HepG2 (cell line): ENCODE measurements around the gene CRYAB. TPM values are rescaled to one million over a fixed set of nuclear protein-coding genes. Genes with fewer than 3 reads are reported as not detected.

Source experiments
- KDM5B ChIP-seq: sonication (generic); formaldehyde crosslinking; IDR thresholded peaks from 2 replicates; pipeline ENCODE4 v1.4.0; 2020; ENCODE audit warnings: missing genetic modification reagents, mild to moderate bottlenecking, borderline replicate concordance
- KMT2A ChIP-seq: sonication (generic); formaldehyde crosslinking; IDR thresholded peaks from 2 replicates; pipeline ENCODE4 v1.4.0; 2020; ENCODE audit warnings: missing genetic modification reagents
- MEIS2 ChIP-seq: sonication (generic); formaldehyde crosslinking; IDR thresholded peaks from 2 replicates; pipeline ENCODE4 v1.9.0; 2021; ENCODE audit warnings: mild to moderate bottlenecking, missing genetic modification reagents
- NRL ChIP-seq: sonication (generic); formaldehyde crosslinking; IDR thresholded peaks from 2 replicates; pipeline ENCODE4 v1.5.0; 2020; ENCODE audit warnings: missing genetic modification reagents, mild to moderate bottlenecking, moderate library complexity, borderline replicate concordance
- RAD21 ChIP-seq: fragments of 450-650 bp; formaldehyde crosslinking; IDR thresholded peaks from 2 replicates; pipeline ENCODE4 v1.5.0; 2020; ENCODE audit warnings: mild to moderate bottlenecking
- SAP130 ChIP-seq: IDR thresholded peaks from 2 replicates; pipeline ENCODE4 v1.6.1; 2016; ENCODE audit warnings: low read depth
- TAF1 ChIP-seq: sonication (generic); formaldehyde crosslinking; IDR thresholded peaks from 2 replicates; pipeline ENCODE4 v1.4.0; 2020; ENCODE audit warnings: missing genetic modification reagents
- TBX2 ChIP-seq: sonication (generic); formaldehyde crosslinking; IDR thresholded peaks from 2 replicates; pipeline ENCODE4 v1.5.0; 2020; ENCODE audit warnings: missing genetic modification reagents, mild to moderate bottlenecking, borderline replicate concordance
- ZMAT3 ChIP-seq: sonication (generic); formaldehyde crosslinking; conservative IDR thresholded peaks from 2 replicates; pipeline ENCODE4 v1.7.0; 2021; ENCODE audit warnings: missing genetic modification reagents
- ZMYM4 ChIP-seq: sonication (generic); formaldehyde crosslinking; IDR thresholded peaks from 2 replicates; pipeline ENCODE4 v1.8.1; 2023; ENCODE audit warnings: mild to moderate bottlenecking, missing genetic modification reagents
- ZNF431 ChIP-seq: sonication (generic); formaldehyde crosslinking; IDR thresholded peaks from 2 replicates; pipeline ENCODE4 v1.9.0; 2022; ENCODE audit warnings: missing genetic modification reagents, low read depth, mild to moderate bottlenecking, borderline replicate concordance
- polyA plus RNA-seq, 8 experiments: library from polyadenylated mRNA; depleted of rRNA in 3 of 8; stranded (reverse) in 7 of 8; unstranded in 1 of 8; fragments of >200 nt; fragmentation: Illumina TruSeq in 4 of 8; extraction: Trizol in 4 of 8; gene quantifications; 2 replicates each; pipeline versions ENCODE4 v1.2.1 to v1.2.3, GENCODE V29; 2011 to 2016; ENCODE audit warnings: low read depth in 4 of 8, missing spikeins in 1 of 8, mixed read lengths in 1 of 8; ENCODE audit not compliant: insufficient read depth in 1 of 8
- total RNA-seq, 5 experiments: library from RNA; depleted of rRNA; stranded (reverse); fragments of >200 nt; fragmentation: Illumina TruSeq; extraction: Trizol; gene quantifications; 2 replicates each; pipeline ENCODE4 v1.2.3, GENCODE V29; 2016; ENCODE audit warnings: low read depth in 1 of 5
- TF ChIP-seq, protein P1 (sequence below): sonication (generic); formaldehyde crosslinking; IDR thresholded peaks from 2 replicates; pipeline ENCODE4; 2020; ENCODE audit warnings: missing genetic modification reagents, mild to moderate bottlenecking, borderline replicate concordance
- TF ChIP-seq, protein P2 (sequence below): IDR thresholded peaks from 2 replicates; pipeline ENCODE4 v1.6.1; 2012; ENCODE audit warnings: inconsistent platforms
- TF ChIP-seq, protein P3 (sequence below): sonication (generic); formaldehyde crosslinking; conservative IDR thresholded peaks from 2 replicates; pipeline ENCODE4 v1.4.0; 2020; ENCODE audit warnings: mild to moderate bottlenecking, missing genetic modification reagents, moderate library complexity
- TF ChIP-seq, protein P4 (sequence below), 2 experiments: sonication (generic) in 1 of 2; formaldehyde crosslinking in 1 of 2; IDR thresholded peaks; 2 replicates each; pipeline versions ENCODE4 v1.4.0 to v1.6.1; 2018 to 2020; ENCODE audit warnings: missing genetic modification reagents in 2 of 2, borderline replicate concordance in 1 of 2, low read depth in 1 of 2, mild to moderate bottlenecking in 1 of 2, missing biosample characterization in 1 of 2
- TF ChIP-seq, protein P5 (sequence below): IDR thresholded peaks from 2 replicates; pipeline ENCODE4 v1.6.1; 2016; ENCODE audit warnings: mild to moderate bottlenecking
- TF ChIP-seq, protein P6 (sequence below): IDR thresholded peaks from 2 replicates; pipeline ENCODE4 v1.6.1; 2016; ENCODE audit warnings: missing genetic modification reagents, missing compliant biosample characterization

The CRYAB gene
- total and polyA plus RNA-seq, 2 of the 13 experiments (the other 11 are each of a cell fraction or from before 2014, with no cell fraction given) = 0.55 to 1.1 TPM

DNA sequence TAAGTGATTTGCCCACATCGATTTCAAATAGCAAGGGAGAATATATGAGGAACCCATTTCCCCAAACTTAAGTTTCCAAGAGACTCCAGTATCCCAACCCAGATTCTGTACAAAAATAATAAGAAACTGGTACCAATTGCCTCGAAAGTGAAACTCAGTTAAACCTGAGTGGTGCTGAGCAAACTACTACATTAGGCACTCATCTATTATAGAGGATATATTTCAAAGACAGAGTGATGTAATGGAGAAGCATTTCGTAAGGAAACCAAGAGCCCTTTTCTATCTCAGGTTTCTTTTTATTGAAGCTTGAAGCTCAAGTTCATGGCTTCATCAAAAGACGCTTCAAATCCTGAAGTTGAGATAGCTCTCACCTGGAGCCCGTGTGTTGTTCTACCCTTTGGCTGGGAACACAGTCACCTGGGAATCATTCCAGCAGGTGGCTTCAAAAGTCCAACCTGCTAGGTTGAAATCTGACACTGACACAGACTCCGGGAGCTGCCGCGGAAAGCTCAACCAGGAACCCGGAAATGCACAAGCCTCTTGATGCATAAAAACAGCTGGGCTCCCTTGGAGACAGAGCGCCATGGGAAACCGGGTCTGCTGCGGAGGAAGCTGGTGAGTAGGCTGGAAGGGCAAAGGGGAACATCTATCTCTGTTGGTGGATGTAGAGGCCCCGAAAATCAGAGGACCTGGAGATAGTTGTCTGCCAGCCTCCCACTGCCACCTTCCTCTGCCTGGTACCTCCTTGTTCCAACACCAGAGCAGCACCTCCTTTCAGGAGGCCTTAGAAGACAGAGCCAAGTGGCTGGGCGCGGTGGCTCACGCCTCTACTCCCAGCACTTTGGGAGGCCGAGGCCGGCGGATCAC, 7.1 kb upstream of the CRYAB start, which contains the start of gene C11orf52 (continued):
- TF ChIP-seq, protein P1, sequence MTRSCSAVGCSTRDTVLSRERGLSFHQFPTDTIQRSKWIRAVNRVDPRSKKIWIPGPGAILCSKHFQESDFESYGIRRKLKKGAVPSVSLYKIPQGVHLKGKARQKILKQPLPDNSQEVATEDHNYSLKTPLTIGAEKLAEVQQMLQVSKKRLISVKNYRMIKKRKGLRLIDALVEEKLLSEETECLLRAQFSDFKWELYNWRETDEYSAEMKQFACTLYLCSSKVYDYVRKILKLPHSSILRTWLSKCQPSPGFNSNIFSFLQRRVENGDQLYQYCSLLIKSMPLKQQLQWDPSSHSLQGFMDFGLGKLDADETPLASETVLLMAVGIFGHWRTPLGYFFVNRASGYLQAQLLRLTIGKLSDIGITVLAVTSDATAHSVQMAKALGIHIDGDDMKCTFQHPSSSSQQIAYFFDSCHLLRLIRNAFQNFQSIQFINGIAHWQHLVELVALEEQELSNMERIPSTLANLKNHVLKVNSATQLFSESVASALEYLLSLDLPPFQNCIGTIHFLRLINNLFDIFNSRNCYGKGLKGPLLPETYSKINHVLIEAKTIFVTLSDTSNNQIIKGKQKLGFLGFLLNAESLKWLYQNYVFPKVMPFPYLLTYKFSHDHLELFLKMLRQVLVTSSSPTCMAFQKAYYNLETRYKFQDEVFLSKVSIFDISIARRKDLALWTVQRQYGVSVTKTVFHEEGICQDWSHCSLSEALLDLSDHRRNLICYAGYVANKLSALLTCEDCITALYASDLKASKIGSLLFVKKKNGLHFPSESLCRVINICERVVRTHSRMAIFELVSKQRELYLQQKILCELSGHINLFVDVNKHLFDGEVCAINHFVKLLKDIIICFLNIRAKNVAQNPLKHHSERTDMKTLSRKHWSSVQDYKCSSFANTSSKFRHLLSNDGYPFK (CRISPR knock-in tag) = peak; percentile 22; the same call in 1 of the 2 replicates
- TF ChIP-seq, protein P2, sequence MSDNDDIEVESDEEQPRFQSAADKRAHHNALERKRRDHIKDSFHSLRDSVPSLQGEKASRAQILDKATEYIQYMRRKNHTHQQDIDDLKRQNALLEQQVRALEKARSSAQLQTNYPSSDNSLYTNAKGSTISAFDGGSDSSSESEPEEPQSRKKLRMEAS = 0 out of 2 replicates have a peak, but pooled peaks have one; percentile 39
- TF ChIP-seq, protein P3, sequence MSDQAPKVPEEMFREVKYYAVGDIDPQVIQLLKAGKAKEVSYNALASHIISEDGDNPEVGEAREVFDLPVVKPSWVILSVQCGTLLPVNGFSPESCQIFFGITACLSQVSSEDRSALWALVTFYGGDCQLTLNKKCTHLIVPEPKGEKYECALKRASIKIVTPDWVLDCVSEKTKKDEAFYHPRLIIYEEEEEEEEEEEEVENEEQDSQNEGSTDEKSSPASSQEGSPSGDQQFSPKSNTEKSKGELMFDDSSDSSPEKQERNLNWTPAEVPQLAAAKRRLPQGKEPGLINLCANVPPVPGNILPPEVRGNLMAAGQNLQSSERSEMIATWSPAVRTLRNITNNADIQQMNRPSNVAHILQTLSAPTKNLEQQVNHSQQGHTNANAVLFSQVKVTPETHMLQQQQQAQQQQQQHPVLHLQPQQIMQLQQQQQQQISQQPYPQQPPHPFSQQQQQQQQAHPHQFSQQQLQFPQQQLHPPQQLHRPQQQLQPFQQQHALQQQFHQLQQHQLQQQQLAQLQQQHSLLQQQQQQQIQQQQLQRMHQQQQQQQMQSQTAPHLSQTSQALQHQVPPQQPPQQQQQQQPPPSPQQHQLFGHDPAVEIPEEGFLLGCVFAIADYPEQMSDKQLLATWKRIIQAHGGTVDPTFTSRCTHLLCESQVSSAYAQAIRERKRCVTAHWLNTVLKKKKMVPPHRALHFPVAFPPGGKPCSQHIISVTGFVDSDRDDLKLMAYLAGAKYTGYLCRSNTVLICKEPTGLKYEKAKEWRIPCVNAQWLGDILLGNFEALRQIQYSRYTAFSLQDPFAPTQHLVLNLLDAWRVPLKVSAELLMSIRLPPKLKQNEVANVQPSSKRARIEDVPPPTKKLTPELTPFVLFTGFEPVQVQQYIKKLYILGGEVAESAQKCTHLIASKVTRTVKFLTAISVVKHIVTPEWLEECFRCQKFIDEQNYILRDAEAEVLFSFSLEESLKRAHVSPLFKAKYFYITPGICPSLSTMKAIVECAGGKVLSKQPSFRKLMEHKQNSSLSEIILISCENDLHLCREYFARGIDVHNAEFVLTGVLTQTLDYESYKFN (CRISPR knock-in tag) = peak; percentile 64
- TF ChIP-seq ZNF431 (CRISPR knock-in tag) (0 out of 2 replicates have a peak, but pooled peaks have one; percentile 50), ZMYM4 (CRISPR knock-in tag) (peak; percentile 74; the same call in 1 of the 2 replicates), SAP130 (peak; percentile 94), MEIS2 (CRISPR knock-in tag) (0 out of 2 replicates have a peak, but pooled peaks have one; percentile 44), KDM5B (CRISPR knock-in tag) (peak; percentile 59; the same call in 1 of the 2 replicates), TBX2 (CRISPR knock-in tag) (peak; percentile 46; the same call in 1 of the 2 replicates), RAD21 (CRISPR knock-in tag) (peak; percentile 47; the same call in 1 of the 2 replicates), TAF1 (CRISPR knock-in tag) (peak; percentile 59; the same call in 1 of the 2 replicates), NRL (CRISPR knock-in tag) (0 out of 2 replicates have a peak, but pooled peaks have one; percentile 57), KMT2A (CRISPR knock-in tag) (peak; percentile 61), ZMAT3 (CRISPR knock-in tag) (no peak)
- TF ChIP-seq, protein P4, sequence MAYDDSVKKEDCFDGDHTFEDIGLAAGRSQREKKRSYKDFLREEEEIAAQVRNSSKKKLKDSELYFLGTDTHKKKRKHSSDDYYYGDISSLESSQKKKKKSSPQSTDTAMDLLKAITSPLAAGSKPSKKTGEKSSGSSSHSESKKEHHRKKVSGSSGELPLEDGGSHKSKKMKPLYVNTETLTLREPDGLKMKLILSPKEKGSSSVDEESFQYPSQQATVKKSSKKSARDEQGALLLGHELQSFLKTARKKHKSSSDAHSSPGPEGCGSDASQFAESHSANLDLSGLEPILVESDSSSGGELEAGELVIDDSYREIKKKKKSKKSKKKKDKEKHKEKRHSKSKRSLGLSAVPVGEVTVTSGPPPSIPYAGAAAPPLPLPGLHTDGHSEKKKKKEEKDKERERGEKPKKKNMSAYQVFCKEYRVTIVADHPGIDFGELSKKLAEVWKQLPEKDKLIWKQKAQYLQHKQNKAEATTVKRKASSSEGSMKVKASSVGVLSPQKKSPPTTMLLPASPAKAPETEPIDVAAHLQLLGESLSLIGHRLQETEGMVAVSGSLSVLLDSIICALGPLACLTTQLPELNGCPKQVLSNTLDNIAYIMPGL (CRISPR knock-in tag; IDR thresholded peaks at IDR 0.05; ENCODE audit: borderline replicate concordance in 1 of 2, low read depth in 1 of 2) = peak; percentile 30 to 55; a peak in 3 of 4 replicates
- TF ChIP-seq, protein P5, sequence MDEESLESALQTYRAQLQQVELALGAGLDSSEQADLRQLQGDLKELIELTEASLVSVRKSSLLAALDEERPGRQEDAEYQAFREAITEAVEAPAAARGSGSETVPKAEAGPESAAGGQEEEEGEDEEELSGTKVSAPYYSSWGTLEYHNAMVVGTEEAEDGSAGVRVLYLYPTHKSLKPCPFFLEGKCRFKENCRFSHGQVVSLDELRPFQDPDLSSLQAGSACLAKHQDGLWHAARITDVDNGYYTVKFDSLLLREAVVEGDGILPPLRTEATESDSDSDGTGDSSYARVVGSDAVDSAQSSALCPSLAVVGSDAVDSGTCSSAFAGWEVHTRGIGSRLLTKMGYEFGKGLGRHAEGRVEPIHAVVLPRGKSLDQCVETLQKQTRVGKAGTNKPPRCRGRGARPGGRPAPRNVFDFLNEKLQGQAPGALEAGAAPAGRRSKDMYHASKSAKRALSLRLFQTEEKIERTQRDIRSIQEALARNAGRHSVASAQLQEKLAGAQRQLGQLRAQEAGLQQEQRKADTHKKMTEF (CRISPR knock-in tag) = peak; percentile 70
- TF ChIP-seq, protein P6, sequence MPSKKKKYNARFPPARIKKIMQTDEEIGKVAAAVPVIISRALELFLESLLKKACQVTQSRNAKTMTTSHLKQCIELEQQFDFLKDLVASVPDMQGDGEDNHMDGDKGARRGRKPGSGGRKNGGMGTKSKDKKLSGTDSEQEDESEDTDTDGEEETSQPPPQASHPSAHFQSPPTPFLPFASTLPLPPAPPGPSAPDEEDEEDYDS (CRISPR knock-in tag) = peak; percentile 38; the same call in 1 of the 2 replicates
